Left lung (tissue), 10 donors: ENCODE measurements around the gene EPHB1. TPM values are rescaled to one million over a fixed set of nuclear protein-coding genes. Genes with fewer than 3 reads are reported as not detected.
"Not testable (repeated sequence)": the region's sequence is repeated elsewhere in the genome, so short reads cannot be mapped to it uniquely, and the experiment has no call there.

Experiments used
- ATAC-seq: fragments of 200-7000 bp; cut with Tn5 transposase; one replicate; pipeline ENCODE4 v1.9.1; 2020; ENCODE audit warnings: moderate library complexity
- DNase-seq, 4 donors: peaks; one replicate each; pipeline ENCODE4 v3.0.0-alpha.2; 2013 to 2020
- H3K27ac ChIP-seq, 2 donors: fragments of 200-600 bp; sonication (generic) in 1 of 2; one replicate each; pipeline versions ENCODE4 v1.5.0 to v1.8.0; 2020 to 2021
- H3K27me3 ChIP-seq, 2 donors: fragments of 200-600 bp; sonication (generic) in 1 of 2; one replicate each; pipeline versions ENCODE4 v1.5.0 to v1.8.0; 2020 to 2021
- H3K36me3 ChIP-seq, 2 donors: fragments of 200-600 bp; sonication (generic) in 1 of 2; one replicate each; pipeline versions ENCODE4 v1.5.0 to v1.8.0; 2020 to 2021
- H3K4me1 ChIP-seq, 2 donors: fragments of 200-600 bp; one replicate each; pipeline ENCODE4 v1.8.0; 2021
- H3K4me3 ChIP-seq, 2 donors: fragments of 200-600 bp; sonication (generic) in 1 of 2; one replicate each; pipeline versions ENCODE4 v1.5.0 to v1.8.0; 2020 to 2021; ENCODE audit warnings: mild to moderate bottlenecking in 1 of 2
- H3K9me3 ChIP-seq, 2 donors: fragments of 200-600 bp; sonication (generic) in 1 of 2; one replicate each; pipeline versions ENCODE4 v1.5.0 to v1.8.0; 2020 to 2021
- intact Hi-C, 2 donors: fragments of 100-400 bp; cut with DNase I; formaldehyde crosslinking; loops; one replicate each; pipeline versions ENCODE4 v1.11.2 to v1.14.2; 2022
- polyA plus RNA-seq, 6 donors: library from polyadenylated mRNA; unstranded; fragments of 120-200 nt; gene quantifications; one replicate each; pipeline ENCODE4 v1.2.1, GENCODE V29; 2013; ENCODE audit not compliant: insufficient read length in 6 of 6
- total RNA-seq, 2 donors: library from RNA; stranded (reverse); fragmentation: NEBNext Ultra II Directional; extraction: Animal tissue kit (Norgen Biotek cat#: 25700); gene quantifications; one replicate each; pipeline ENCODE4 v1.2.1, GENCODE V29; 2021
- TF ChIP-seq, protein P1 (sequence below), 2 donors: fragments of 200-600 bp; sonication (generic) in 1 of 2; IDR thresholded peaks; one replicate each; pipeline versions ENCODE4 v1.5.0 to v1.8.0; 2021; ENCODE audit warnings: antibody characterized with exemption in 2 of 2
- donor health status: DM: no; HTN: yes; CAD: no.
- donor health status: DM: no; HTN: no; CAD: no.

Gene EPHB1
- total and polyA plus RNA-seq, 8 donors: 1.1 to 4.3 (median 2.7) TPM

DNA sequence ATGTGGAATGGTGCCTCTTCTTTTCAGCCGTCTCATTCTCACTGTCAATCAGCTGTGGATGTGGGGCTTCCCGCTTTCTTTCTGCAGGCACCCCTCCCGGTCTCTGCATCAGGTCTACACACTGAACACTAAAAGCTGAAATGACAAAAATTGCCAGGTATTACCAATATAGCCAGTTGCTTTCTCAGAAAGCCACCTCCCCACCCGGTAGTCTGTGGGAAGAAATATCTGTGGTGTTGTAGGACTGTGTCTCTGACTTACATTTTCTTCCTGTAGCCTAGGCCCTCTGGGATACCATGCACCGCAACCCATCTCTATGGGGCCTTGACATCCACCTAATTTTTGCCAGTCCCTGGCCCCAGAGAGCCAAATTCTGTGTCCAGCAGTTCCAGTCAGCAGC is 19.2 kb upstream of the EPHB1 start:
- DNase-seq: no peak
- Histone ChIP-seq H3K27me3 (no peaks in the 10 kb centered on the region), H3K36me3 (no peaks in the 10 kb centered on the region), H3K4me1 (no peaks in the 10 kb centered on the region), H3K4me3 (no peak overlapping the region), H3K27ac (no peak overlapping the region), H3K9me3 (no peaks in the 10 kb centered on the region)
- intact Hi-C loops: no loop called here
- TF ChIP-seq, protein P1, sequence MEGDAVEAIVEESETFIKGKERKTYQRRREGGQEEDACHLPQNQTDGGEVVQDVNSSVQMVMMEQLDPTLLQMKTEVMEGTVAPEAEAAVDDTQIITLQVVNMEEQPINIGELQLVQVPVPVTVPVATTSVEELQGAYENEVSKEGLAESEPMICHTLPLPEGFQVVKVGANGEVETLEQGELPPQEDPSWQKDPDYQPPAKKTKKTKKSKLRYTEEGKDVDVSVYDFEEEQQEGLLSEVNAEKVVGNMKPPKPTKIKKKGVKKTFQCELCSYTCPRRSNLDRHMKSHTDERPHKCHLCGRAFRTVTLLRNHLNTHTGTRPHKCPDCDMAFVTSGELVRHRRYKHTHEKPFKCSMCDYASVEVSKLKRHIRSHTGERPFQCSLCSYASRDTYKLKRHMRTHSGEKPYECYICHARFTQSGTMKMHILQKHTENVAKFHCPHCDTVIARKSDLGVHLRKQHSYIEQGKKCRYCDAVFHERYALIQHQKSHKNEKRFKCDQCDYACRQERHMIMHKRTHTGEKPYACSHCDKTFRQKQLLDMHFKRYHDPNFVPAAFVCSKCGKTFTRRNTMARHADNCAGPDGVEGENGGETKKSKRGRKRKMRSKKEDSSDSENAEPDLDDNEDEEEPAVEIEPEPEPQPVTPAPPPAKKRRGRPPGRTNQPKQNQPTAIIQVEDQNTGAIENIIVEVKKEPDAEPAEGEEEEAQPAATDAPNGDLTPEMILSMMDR (IDR thresholded peaks at IDR 0.05): no peak
- no peak for ATAC-seq

DNA sequence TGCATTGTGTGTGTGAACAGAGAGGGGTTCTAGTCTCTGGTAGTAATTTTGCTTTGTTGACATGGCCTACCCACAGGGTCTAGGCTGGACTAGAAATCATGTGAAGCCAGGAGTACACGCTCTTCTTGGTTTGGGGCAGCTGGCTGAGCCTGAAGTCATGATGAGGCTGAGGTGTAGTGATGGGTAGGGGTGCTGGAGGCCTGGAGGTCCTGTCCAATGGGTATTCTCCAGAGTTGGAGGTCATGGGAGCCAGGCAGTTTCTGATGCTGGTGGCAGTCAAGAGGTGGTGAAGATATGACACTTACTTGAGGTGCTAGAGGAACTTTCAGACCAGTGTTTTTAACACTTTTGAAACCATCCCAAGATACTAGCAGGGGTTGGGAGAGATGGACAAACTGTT is 18.5 kb upstream of the EPHB1 start:
- no peaks in the 10 kb centered on the region for H3K4me1 ChIP-seq
- no peaks in the 10 kb centered on the region for H3K27me3 ChIP-seq
- intact Hi-C loops: no loop called here
- TF ChIP-seq, protein P1 (IDR thresholded peaks at IDR 0.05): no peak
- no peaks in the 10 kb centered on the region for H3K9me3 ChIP-seq
- no peaks in the 10 kb centered on the region for H3K36me3 ChIP-seq
- no peak overlapping the region for H3K4me3 ChIP-seq
- ATAC-seq (no peak), DNase-seq (no peak)
- H3K27ac ChIP-seq: no peak overlapping the region

DNA sequence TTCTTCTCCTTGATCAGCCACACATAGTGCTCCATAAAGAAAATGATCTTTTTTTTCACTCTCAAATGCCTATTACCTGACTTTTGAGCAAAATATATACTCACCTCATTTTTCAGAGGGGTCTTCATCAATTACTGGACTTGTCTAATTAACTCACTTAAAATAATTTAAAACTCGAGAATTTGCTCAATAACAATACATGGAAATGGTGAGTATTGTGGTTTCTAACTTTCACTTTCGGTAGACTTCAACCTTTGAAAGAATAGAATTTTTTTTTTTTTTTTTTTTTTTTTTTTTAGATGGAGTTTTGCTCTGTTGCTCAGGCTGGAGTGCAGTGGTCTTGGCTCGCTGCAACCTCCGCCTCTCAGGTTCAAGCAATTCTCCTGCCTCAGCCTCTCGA is 17.7 kb upstream of the EPHB1 start:
- no peak for DNase-seq
- intact Hi-C loops: no loop called here
- TF ChIP-seq, protein P1 (IDR thresholded peaks at IDR 0.05): no peak
- no peaks in the 10 kb centered on the region for H3K9me3 ChIP-seq
- no peak for ATAC-seq
- no peaks in the 10 kb centered on the region for H3K27me3 ChIP-seq
- no peaks in the 10 kb centered on the region for H3K36me3 ChIP-seq
- H3K4me3 ChIP-seq: no peak overlapping the region
- no peak overlapping the region for H3K27ac ChIP-seq
- H3K4me1 ChIP-seq: no peaks in the 10 kb centered on the region

DNA sequence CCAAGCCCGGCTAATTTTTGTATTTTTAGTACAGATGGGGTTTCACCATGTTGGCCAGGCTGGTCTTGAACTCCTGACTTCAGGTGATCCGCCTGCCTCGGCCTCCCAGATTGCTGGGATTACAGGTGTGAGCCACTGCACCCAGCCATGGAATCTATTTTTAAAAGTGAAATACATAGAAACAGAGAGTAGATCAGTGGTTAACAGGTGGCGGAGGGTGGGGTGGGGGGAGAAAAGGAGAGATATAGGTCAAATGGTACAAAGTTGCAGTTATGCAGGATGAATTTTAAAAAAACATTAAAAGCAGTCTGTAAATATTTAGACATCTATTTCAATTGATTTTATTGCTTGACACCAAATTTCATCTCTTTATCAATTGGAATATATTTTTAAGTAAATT is 6.8 kb upstream of the EPHB1 start:
- ATAC-seq, H3K4me3 ChIP-seq, H3K27me3 ChIP-seq, DNase-seq, H3K9me3 ChIP-seq, intact Hi-C loops, H3K36me3 ChIP-seq, H3K27ac ChIP-seq, H3K4me1 ChIP-seq: not testable (repeated sequence)

DNA sequence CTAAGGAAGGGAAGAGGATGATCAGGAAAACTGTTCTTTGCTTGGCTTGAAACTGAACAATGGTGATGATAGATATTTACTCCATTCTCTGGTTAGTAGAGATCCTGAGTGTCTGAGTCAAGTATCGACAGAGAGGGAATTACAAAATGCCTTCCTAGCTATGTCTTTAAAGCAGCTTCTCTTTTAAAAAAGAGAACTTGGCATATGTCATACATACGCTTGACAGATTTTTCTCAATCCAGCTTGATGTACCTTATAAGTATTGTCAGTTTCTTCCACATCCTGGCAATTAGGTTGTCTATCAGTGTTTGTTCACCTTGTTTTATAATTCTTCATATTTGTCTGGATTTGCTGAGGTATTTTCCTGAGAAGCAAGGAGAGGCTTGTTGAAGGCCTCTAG is 5.0 kb upstream of the EPHB1 start:
- DNase-seq (no peak), ATAC-seq (no peak)
- TF ChIP-seq, protein P1 (IDR thresholded peaks at IDR 0.05): no peak
- Histone ChIP-seq H3K9me3 (no peaks in the 10 kb centered on the region), H3K27ac (no peak overlapping the region), H3K4me1 (peaks cover 0 to 3% of the 10 kb centered on the region in 2 donors), H3K36me3 (no peaks in the 10 kb centered on the region), H3K27me3 (peaks cover 0 to 18% of the 10 kb centered on the region in 2 donors), H3K4me3 (no peak overlapping the region)
- intact Hi-C loops: no loop called here

DNA sequence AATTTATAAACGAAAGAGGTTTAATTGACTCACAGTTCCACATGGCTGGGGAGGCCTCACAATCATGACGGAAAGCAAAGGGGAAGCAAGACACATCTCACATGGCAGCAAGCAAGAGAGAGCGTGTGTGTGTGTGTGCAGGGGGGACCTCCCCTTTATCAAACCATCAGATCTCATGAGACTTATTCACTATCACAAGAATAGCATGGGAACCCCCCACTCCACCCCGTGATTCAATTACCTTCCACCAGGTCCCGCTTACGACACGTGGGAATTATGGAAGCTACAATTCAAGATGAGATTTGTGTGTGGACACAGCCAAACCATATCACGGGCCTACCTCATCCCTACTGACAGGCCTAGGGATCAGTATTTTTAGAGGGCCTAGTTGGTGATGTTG is 3.1 kb upstream of the EPHB1 start:
- no peaks in the 10 kb centered on the region for H3K9me3 ChIP-seq
- no peak overlapping the region for H3K27ac ChIP-seq
- DNase-seq: no peak
- intact Hi-C loops: no loop called here
- H3K27me3 ChIP-seq: peaks cover 17 to 37% of the 10 kb centered on the region in 2 donors
- no peaks in the 10 kb centered on the region for H3K36me3 ChIP-seq
- H3K4me3 ChIP-seq: no peak overlapping the region
- H3K4me1 ChIP-seq: peaks cover 14 to 22% of the 10 kb centered on the region in 2 donors
- no peak for ATAC-seq
- TF ChIP-seq, protein P1 (IDR thresholded peaks at IDR 0.05): no peak
